Effector CD8-positive, alpha-beta T cell (primary cell): ENCODE results near the gene TXNRD2.

Experiments used
- DNase-seq: peaks from one replicate; lab custom pipeline; 2025; lab: John Stamatoyannopoulos, UW

Gene TXNRD2

GRCh38 chr22:19905347-19906276 lies 36.0 kb downstream of the TXNRD2 start:
- DNase-seq: no peak

GRCh38 chr22:19904935-19905334 lies 36.7 kb downstream of the TXNRD2 start:
- DNase-seq: no peak

- DNase-seq: no peak
These were observed 37.3 kb downstream of the TXNRD2 start for GRCh38 chr22:19904174-19904856.

DNA sequence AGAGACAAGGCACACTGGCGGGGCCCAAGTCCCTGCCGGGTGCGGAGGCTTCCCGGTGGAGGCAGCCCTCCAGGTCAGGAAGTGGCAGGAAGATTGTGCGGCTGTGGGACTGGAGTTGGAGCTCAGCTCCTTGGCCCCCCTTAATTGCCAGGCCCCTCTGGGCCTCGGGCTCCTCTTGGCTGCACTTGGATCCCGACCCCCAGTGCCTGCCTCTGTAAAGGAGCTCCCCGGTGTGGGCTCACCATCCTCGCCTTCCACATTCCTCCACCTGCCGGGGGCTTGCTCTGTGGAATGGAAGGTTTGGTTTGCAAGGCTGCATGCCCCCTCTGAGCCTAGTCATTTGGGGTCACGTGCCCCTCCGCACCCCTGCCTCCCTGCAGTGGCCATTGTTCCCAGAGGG lies 38.1 kb downstream of the TXNRD2 start:
- no peak for DNase-seq

DNA sequence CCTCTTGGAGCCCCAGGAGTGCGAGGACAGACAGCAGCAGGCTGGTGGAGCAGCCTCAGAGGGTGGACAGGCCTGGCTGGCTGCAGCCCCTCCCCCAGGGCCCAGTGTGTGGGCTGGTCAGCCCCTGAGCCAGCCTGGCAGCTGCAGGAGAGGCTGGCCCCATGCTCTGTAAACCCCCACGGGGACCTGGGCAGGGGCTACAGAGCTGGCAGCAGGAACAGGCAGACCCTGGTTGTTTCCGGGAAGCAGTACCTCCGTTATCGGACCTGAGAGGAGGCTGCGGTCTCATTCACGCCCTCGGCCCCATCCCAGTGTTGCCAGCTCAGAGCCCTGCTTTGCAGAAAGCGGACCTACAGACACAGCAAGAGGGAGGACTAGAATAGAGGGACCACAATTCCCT lies 38.6 kb downstream of the TXNRD2 start:
- no peak for DNase-seq

GRCh38 chr22:19902245-19902715 lies 39.3 kb downstream of the TXNRD2 start:
- DNase-seq: no peak

DNA sequence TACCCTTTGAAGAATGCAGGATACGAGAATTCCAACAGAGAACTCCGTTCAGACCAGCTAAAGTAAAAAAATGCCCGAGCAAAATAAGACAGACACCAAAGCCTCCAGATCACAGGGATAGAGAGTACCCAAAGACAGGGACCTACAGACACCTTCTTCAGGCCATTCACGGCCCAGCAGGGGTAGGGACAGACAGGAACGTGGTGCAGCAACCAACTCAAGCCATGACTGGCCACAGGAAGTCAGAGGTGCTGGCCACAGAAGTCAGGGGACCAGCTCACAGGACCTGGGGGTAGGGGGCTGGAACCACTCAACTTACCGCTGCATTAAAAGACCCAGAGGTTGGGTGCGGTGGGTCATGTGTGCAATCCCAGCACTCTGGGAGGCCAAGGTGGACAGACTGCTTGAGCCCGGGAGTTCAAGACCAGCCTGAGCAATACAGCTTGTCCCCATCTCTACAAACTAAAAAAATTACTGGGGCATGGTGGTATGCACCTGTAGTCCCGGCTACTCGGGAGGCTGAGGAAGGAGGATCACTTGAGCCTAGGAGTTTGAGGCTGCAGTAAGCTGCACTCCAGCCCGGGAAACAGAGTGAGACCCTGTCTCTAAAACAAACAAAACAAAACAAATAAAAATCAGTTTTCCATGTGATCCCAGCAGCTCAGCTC lies 39.9 kb downstream of the TXNRD2 start:
- DNase-seq: no peak

- no peak for DNase-seq
These were observed 40.7 kb downstream of the TXNRD2 start for GRCh38 chr22:19900707-19901436.

- no peak for DNase-seq
These were observed 42.6 kb downstream of the TXNRD2 start for GRCh38 chr22:19898831-19899567.

DNA sequence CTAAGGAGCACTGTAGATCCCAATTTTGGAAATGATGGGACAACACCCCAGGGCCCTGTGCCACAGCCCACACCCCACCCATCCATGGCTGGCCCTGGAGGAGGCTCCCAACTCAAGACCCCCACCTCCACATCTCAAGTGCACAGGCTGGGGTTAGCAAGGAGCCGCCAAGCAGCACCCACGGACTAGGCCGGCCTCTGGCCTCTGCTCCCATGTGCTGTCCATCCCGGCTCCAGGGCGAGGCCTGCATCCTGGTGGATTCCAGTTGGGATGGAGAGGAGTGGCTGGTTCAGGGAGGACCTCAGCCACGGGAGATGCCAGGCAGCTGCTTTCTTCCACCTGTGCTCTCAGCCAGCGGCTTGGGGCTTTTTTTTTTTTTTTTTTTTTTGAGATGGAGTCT lies 43.5 kb downstream of the TXNRD2 start:
- no peak for DNase-seq

DNA sequence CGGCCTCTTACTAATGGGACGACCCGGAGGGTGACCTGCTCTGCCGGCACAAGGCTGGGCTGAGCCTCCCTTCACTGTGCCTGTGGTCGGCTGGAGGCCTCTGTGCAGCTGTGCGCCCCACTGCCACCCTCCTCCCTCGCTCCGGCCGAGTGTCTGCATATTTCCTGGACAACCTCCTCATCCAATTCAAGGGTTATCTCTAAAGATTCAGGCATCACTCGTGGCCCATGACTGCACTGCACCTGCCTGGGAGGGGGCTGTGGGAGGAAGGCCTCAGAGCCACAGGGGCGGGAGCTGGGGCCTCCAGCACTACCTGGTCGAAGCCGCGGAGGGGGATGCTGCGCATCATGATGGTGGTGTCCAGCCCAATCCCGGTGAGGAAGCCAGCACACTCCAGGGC lies 43.9 kb downstream of the TXNRD2 start:
- DNase-seq: no peak

GRCh38 chr22:19896665-19897355 lies 44.8 kb downstream of the TXNRD2 start:
- DNase-seq: no peak

GRCh38 chr22:19895160-19895849 lies 46.3 kb downstream of the TXNRD2 start:
- no peak for DNase-seq

DNA sequence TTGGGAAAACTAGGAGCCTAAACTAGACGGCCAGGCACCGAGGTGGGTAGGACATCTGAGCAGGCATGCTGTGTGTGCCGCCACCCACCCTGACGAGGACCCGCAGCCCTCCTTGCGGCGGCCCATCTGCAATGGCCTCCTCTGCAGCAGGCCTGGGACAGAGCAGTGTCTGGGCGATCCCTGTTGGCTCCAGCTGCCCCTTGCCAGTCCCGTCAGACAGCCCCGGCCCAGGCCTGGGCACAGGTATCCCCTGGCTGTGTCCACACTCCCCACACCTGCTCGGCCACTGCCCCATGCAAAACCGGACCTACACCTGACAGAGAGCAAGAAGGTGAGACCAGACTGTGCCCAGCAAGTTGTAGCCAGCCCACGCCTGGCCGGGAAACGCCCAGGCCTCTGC lies 48.3 kb downstream of the TXNRD2 start:
- no peak for DNase-seq

DNA sequence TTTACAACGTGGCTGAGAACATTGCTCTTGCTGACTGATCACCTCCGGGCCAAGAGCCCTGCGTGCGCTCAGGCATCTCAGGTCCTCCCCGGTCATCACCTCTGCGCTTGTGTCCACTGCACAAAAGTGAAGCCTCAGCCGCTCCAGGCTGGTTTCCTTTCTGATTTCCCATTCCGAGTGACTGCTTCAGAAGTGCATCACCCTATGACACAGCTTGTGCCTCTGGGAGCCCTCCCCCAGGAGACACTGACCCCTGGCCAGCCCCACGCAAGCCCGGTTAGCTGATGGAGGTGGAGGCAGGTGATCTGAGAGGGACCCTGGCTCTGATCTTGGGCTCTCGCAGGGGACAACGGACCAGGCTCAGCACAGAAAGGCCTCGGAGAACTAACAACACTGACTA lies 48.7 kb downstream of the TXNRD2 start:
- DNase-seq: no peak

- DNase-seq: peak; percentile 13
These were observed 49.2 kb downstream of the TXNRD2 start for GRCh38 chr22:19892257-19892879.

DNA sequence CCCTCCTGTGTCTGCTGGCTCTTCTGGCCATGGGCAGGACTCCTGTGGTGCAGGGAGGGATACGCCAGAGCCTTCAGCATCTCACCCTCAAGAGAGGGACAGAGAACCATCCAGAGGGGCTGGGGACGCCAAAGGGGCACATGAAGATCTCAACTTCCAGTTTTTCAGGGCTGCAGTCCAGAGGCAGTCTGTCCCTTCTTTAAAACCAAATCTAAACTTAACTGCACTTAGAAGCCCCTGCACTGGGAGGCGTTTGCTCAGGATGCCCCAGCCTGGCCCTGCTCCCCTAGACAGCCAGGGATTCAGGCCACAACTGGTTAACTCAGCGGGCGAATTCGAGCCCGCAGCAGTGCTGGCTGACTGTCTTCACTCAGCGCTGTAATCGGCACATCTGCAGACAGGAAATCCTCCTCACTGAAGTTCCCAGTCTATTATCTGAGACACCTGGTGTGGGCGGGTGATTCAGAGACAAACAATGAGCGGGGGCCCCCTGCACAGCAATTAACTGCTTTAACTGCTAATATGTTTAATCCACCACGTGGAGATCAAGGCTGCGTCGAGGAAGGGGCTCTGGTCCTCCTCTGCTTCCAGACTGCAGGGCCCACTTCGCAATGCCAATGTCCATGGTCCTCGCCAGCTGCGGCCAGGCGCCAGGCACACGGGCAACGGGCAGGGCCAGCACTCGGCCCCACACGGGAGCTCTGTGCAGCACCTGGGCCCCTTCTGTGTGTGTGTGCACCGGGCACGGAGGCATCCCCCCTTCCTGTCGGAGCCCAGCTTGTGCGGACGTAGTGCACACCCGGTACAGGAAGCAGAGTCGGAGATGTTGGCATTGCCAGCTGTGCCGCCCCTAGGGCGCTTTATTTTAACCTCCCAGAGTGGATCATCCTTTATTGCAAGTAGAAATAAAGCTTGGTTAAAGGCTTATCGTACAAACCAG lies 50.0 kb downstream of the TXNRD2 start:
- DNase-seq: peak; percentile 66
